Adipocyte (in vitro differentiated cells): ENCODE measurements around the gene UNC93B1.

Experiments
- DNase-seq: peaks from one replicate; pipeline ENCODE4 v3.0.0-alpha.2; 2015; ENCODE audit warnings: low read depth
- H3K27me3 ChIP-seq: replicated peaks from 2 replicates; pipeline ENCODE4 v1.7.0; 2013; ENCODE audit warnings: mild to moderate bottlenecking, low read length, moderate library complexity; ENCODE audit not compliant: control insufficient read depth, insufficient read depth
- H3K36me3 ChIP-seq: 2 replicates; pipeline ENCODE4 v1.7.0; 2013; ENCODE audit warnings: low read length, mild to moderate bottlenecking, moderate library complexity; ENCODE audit not compliant: control insufficient read depth, insufficient read depth, severe bottlenecking
- H3K4me1 ChIP-seq: 2 replicates; pipeline ENCODE4 v1.7.0; 2013; ENCODE audit warnings: mild to moderate bottlenecking, low read length, moderate library complexity; ENCODE audit not compliant: control insufficient read depth, insufficient read depth
- H3K4me3 ChIP-seq: 2 replicates; pipeline ENCODE4 v1.7.0; 2013; ENCODE audit warnings: mild to moderate bottlenecking, low read length, moderate library complexity
- H3K9ac ChIP-seq: 2 replicates; pipeline ENCODE4 v1.7.0; 2013; ENCODE audit warnings: mild to moderate bottlenecking, low read length, moderate library complexity
- H3K9me3 ChIP-seq: 2 replicates; pipeline ENCODE4 v1.7.0; 2013; ENCODE audit warnings: mild to moderate bottlenecking, low read length, moderate library complexity; ENCODE audit not compliant: control insufficient read depth

The UNC93B1 gene

DNA sequence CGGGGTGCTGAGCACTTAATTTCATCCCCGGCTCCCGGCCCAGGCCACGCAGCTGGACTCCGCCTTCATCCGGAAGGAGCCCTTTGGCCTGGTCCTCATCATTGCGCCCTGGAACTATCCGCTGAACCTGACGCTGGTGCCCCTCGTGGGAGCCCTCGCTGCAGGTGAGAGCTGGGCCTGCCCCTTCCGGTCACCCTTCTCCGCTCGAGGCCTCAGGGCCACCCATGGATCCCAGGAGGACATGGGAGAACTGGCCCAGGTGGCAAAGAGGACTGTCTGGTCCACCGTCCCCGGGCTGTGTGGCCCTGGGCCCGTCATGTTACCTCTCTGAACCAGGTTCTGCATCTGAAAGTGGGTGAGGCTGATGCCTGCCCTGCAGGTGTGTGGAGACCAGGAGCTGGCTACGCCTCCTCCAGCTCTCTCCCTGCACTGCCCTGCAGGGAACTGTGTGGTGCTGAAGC, 14.9 kb upstream of the UNC93B1 start:
- no peak for DNase-seq
- no peaks in the 10 kb centered on the region for H3K36me3 ChIP-seq
- no peaks in the 10 kb centered on the region for H3K27me3 ChIP-seq

DNA sequence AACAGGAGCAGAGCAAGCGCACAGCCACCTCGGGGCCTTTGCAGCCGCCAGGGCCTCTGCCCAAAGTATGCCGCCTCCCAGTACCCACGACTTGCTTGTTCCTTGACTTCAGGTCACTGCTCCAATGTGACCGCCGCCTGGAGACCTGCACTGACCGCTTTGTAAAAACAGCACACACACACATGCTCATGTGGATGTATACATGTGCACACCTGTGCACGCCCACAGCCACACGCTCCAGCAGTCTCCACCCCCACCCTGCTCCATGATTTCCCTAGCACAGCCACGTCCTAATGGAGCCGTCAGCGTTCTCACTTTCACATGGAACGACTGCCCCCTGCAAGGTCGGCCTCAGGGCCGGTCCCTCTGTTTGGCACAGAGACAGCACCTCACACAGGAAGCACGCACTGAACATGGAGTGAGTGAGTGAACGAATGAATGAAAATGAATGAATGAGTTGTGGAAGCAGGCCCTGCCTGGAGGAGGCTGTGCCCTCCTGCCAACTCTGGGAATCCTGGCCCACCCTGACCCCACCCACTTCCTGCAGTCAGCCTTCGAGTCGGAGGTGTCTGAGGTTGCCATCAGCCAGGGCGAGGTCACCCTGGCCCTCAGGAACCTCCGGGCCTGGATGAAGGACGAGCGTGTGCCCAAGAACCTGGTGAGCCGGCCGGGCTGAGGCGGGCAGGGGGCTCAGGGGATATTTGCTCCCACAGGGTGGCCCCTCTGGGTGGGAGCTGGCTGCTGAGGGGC, 14.3 kb upstream of the UNC93B1 start:
- Histone ChIP-seq H3K27me3 (no peaks in the 10 kb centered on the region), H3K9me3 (no peaks in the 10 kb centered on the region), H3K9ac (no peak overlapping the region), H3K36me3 (no peaks in the 10 kb centered on the region), H3K4me1 (peaks cover 36% of the 10 kb centered on the region), H3K4me3 (no peak overlapping the region)
- DNase-seq: no peak

More for the DNA sequence above, 14.9 kb upstream of the UNC93B1 start:
- Histone ChIP-seq H3K4me3 (no peak overlapping the region), H3K9ac (no peak overlapping the region), H3K4me1 (peaks cover 30% of the 10 kb centered on the region), H3K9me3 (no peaks in the 10 kb centered on the region)

DNA sequence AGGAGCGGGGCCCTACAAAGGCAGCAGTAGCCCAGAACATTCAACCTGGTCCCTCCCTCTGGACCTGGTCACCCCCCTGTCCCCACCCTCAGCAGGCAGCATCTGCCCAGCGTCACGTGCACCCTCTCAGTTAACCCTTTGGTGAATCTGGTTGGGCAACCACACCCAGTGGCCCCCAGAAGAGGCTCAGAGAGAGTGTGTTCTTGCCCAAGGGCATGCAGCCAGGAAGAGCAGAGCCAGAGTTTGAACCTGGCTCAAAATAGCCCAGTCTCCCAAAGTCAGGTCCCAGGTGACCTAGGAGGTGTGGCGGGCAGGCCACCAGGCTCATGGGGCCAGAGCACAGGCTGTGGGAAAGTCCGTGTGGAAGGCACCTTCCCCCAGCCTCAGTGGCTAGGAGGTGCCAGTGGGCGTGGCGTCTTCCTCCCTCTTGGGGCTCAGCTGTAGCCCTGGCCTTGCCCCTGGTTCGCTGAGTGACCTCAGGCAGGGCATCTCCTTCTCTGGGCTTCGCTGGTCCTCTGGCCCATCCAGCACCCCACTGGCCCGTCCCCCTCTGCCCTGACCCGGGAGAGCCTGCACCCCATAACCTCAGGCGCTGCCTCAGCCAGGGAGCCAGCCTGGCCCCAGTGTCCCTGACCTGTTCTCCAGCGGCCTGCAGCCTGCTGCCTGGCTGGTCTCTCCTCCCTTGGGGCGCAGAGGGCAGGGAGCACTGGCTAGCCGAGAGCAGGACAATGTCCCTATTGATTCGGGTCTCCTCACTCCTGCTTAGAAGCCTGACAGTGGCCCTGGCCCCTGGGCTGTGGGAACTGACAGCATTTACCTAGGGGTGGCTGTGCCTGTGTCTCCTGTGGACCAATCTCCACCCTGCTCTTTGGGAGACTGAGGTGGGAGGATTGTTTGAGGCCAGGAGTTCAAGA, 13.3 kb upstream of the UNC93B1 start:
- Histone ChIP-seq H3K27me3 (no peaks in the 10 kb centered on the region), H3K36me3 (no peaks in the 10 kb centered on the region), H3K9me3 (no peaks in the 10 kb centered on the region), H3K4me1 (peaks cover 46% of the 10 kb centered on the region), H3K9ac (peak overlapping the region; percentile 29), H3K4me3 (no peak overlapping the region)
- DNase-seq: no peak

DNA sequence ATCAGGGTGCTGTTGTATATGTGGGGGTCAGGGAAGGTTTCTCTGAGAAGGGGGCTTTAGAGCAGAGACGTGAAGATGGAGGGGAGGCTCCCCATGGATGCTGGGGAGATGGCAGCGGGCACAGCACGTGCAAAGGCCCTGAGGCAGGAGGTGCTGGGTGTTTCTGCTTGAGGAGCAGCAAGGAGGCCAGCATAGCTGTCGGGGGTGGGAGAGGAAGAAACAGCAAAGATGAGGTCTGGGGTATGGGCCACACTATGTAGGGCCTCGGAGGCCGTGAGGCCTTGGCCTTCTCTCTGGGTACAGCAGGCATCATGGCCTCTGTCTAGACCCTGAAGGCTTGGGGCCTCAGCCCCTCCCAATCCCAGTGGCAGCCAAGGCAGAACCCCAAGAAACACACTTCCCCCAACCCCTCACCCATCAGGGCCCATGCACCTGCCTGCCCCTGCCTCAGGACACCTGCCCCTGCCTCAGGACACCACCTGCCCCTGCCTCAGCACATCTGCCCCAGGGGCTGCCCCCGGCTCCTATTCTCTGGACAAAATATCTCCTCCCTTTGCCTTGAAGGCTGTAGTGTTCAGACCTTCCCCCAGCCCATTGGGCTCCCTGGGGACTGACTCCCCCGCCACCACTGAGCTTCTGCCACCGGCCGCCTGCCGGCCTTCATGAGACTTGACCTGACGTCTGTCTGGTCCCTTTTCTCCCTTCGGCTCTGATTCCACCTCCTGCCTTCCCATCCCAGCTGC, 12.4 kb upstream of the UNC93B1 start:
- DNase-seq: no peak
- Histone ChIP-seq H3K9me3 (no peaks in the 10 kb centered on the region), H3K4me3 (no peak overlapping the region), H3K36me3 (no peaks in the 10 kb centered on the region), H3K27me3 (no peaks in the 10 kb centered on the region), H3K4me1 (peaks cover 53% of the 10 kb centered on the region), H3K9ac (no peak overlapping the region)

DNA sequence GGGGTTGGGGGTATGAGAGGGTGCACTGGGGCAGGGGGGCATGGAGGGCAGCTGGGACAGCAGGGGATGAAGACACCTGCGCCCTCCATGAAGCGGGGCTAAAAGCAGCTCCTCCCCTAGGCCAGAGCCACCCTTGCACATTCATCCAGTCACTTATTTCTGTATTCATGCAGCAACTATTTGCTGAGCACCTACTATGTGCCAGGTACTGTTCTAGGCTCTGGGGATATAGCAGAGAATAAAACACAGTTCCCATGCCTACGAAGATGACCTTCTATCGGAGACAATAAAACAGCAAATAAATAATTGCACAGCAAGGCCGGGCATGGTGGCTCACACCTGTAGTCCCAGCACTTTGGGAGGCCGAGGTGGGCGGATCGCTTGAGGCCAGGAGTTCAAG, 11.6 kb upstream of the UNC93B1 start:
- Histone ChIP-seq H3K36me3 (no peaks in the 10 kb centered on the region), H3K9me3 (no peaks in the 10 kb centered on the region), H3K27me3 (no peaks in the 10 kb centered on the region), H3K4me3 (no peak overlapping the region), H3K4me1 (peaks cover 57% of the 10 kb centered on the region), H3K9ac (no peak overlapping the region)
- no peak for DNase-seq

DNA sequence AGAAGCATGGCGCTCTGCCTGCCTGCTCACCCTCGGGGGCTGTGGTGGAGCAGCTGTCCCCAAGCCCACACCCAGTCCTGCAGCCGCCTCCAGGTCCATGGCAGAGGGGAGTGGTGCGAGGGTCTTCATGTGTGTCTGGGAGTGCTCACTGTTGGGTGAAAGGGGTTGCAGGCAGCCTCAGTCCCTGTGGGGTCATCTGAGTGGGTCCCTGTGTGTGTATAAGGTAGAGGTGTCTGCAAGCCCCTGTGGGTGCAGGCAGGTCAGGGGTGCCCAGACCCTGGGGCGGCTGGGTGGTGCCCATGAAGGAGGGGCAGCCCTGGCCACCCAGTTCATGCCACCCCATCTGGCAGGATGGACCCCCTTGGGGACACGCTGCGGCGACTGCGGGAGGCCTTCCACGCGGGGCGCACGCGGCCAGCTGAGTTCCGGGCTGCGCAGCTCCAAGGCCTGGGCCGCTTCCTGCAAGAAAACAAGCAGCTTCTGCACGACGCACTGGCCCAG, 11.1 kb upstream of the UNC93B1 start:
- H3K4me1 ChIP-seq: peaks cover 57% of the 10 kb centered on the region
- H3K36me3 ChIP-seq: no peaks in the 10 kb centered on the region
- DNase-seq: no peak
- H3K9ac ChIP-seq: peak overlapping the region; percentile 61
- no peaks in the 10 kb centered on the region for H3K27me3 ChIP-seq
- no peak overlapping the region for H3K4me3 ChIP-seq
- no peaks in the 10 kb centered on the region for H3K9me3 ChIP-seq

DNA sequence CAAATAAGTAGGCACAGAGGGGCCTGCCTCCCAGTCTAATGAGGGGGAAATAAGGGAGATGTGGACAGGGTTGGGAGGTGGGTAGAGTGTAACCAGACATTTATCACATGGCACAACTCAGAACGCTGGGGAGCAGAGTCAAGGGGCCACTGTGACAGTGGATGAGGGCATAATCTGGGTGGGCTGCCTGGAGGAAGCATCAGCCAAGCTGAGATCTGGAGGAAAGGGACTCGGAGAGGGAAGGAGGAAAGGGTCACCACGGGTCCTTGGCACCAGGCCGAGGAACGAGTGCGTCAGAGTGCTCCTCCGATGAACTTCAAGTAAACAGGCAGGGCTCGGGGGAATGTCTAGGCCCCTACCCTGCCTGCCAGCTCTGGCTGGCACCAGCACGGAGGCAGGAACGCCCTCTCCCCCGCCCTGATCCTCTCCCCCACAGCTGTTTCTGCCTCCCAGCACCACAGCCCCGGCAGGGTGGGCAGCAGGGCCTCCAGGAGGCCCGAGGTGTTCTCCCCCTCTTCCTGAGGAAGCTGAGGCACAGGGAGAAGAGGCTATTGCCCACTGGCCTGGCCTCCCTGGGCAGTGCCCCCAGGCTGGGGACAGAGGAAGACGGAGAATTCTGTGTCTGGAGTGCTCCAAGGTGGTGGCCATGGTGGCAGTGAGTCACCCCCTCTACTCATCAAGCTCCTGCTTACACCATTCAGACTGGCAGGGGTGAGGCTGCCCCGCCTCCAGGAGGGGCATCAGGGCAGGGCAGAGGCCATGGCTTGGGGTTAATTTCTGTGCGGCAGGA, 10.5 kb upstream of the UNC93B1 start:
- peak; percentile 51 for DNase-seq
- Histone ChIP-seq H3K4me1 (peaks cover 63% of the 10 kb centered on the region), H3K9ac (peak overlapping the region; percentile 61), H3K36me3 (no peaks in the 10 kb centered on the region), H3K9me3 (no peaks in the 10 kb centered on the region), H3K4me3 (no peak overlapping the region), H3K27me3 (no peaks in the 10 kb centered on the region)

DNA sequence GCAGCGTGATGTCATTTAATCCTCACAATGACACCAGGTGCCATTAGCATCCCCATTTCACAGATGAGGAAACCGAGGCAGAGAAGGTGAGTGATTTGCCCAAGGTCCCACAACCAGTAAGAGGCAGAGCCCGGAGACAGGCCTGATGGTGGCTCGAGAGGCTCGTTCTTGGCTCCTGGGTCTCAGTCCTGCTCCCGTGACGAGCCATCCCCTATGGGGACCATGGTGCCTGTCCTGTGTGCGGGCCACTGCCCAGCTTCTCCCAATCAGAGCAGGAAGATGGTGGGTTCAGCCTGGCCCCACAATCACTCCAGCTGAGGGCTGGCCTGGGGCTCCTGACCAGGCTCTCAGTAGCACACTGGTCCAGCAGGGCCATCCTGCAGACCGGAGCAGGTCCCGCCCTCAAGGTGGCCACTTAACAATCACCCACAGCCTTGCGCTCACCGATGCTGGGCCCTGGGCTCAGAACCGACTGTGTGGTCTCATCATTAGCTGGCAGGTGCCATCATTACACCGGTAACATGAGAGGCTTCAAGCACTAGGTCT, 9.8 kb upstream of the UNC93B1 start:
- no peaks in the 10 kb centered on the region for H3K27me3 ChIP-seq
- DNase-seq: no peak
- H3K4me1 ChIP-seq: peaks cover 66% of the 10 kb centered on the region
- peak overlapping the region; percentile 61 for H3K9ac ChIP-seq
- H3K4me3 ChIP-seq: no peak overlapping the region
- no peaks in the 10 kb centered on the region for H3K9me3 ChIP-seq
- no peaks in the 10 kb centered on the region for H3K36me3 ChIP-seq

DNA sequence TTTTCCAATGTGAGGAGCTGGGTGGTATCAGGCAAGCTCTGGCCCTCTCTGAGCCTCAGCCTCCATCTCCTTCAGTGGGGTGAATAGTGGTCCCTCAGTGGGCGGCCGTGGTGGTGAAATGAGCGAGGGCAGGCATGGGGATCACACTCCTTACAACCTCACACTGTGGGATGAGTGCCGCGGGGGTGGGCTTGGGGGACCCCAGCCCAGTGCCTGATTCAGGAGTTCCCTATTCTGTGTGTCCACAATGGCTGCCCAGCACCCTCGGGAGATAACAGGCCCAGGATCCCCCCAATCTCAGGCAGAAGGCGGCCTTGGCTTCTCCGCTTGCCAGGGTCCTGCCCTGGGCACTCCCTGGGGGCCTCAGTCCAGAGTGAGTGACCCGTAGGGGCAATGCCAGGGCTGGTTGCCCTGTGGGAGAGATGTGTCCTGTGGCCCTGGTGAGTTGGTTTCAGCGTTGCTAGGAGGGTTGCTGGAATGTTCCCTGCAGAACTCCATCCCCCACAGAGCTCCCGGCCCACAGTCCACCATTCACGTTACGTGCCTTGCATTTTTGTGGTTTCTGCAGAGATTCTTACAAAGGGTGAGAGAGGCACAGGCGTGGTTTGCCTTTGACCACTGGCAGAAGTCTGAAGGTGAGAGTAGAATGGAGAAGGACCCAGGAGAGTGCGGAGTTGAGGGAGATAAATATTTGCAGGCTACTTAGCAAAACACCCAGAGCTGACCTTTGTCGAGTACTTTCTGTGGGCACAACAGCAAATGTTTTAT, 9.1 kb upstream of the UNC93B1 start:
- Histone ChIP-seq H3K36me3 (no peaks in the 10 kb centered on the region), H3K9ac (peak overlapping the region; percentile 61), H3K4me3 (no peak overlapping the region), H3K27me3 (no peaks in the 10 kb centered on the region), H3K4me1 (peaks cover 66% of the 10 kb centered on the region), H3K9me3 (no peaks in the 10 kb centered on the region)
- peak; percentile 95 for DNase-seq
